PC-9 (cell line): ENCODE measurements around the gene HAUS5. TPM values are rescaled to one million over a fixed set of nuclear protein-coding genes. Genes with fewer than 3 reads are reported as not detected.
"Not testable (repeated sequence)": the region's sequence is repeated elsewhere in the genome, so short reads cannot be mapped to it uniquely, and the experiment has no call there.

Experiments
- BruUV-seq: library from RNA; stranded (reverse); fragments of 400-500 nt; replicated peaks from 2 replicates; lab custom pipeline; 2021; lab: Mats Ljungman, UMichigan
- CTCF ChIA-PET: fragments of 300-600 bp; sonication (Branson Sonifier 250); formaldehyde crosslinking; loops from one replicate; lab custom pipeline; 2022; ENCODE audit warnings: antibody characterized with exemption; lab: Charles Lee
- POLR2A ChIA-PET: fragments of 300-600 bp; sonication (Branson Sonifier 250); formaldehyde crosslinking; loops from one replicate; lab custom pipeline; 2022; ENCODE audit warnings: antibody characterized with exemption; ENCODE audit not compliant: unreplicated experiment; lab: Charles Lee
- DNase-seq, 2 experiments: peaks; one replicate each; pipeline versions ENCODE4 v3.0.0 to v3.0.0-alpha.2; 2015 to 2022; ENCODE audit warnings: mixed read lengths in 1 of 2
- H2AFZ ChIP-seq: fragments of 200-600 bp; sonication (generic); 2 replicates; pipeline ENCODE4 v1.8.1; 2017; ENCODE audit warnings: antibody characterized with exemption
- H3F3A ChIP-seq: fragments of 200-600 bp; sonication (generic); 2 replicates; pipeline ENCODE4 v1.8.1; 2017; ENCODE audit warnings: antibody characterized with exemption, mild to moderate bottlenecking, low read depth; ENCODE audit not compliant: insufficient read depth
- H3K27ac ChIP-seq: fragments of 200-600 bp; sonication (generic); 2 replicates; pipeline ENCODE4 v1.6.1; 2016; ENCODE audit warnings: mixed run types
- H3K27me3 ChIP-seq: fragments of 200-600 bp; sonication (generic); 2 replicates; pipeline ENCODE4 v1.6.1; 2016; ENCODE audit warnings: low read depth, mixed run types; ENCODE audit not compliant: insufficient read depth
- H3K36me3 ChIP-seq: fragments of 200-600 bp; sonication (generic); 2 replicates; pipeline ENCODE4 v1.6.1; 2016; ENCODE audit warnings: low read depth, mixed run types
- H3K4me1 ChIP-seq: fragments of 200-600 bp; sonication (generic); replicated peaks from 2 replicates; pipeline ENCODE4 v1.6.1; 2016; ENCODE audit warnings: mixed run types; ENCODE audit not compliant: insufficient read depth
- H3K4me2 ChIP-seq: fragments of 200-600 bp; sonication (generic); 2 replicates; pipeline ENCODE4 v1.6.1; 2017; ENCODE audit warnings: mixed run types
- H3K4me3 ChIP-seq: fragments of 200-600 bp; sonication (generic); 2 replicates; pipeline ENCODE4 v1.6.1; 2016; ENCODE audit warnings: mixed run types
- H3K79me2 ChIP-seq: fragments of 200-600 bp; sonication (generic); 2 replicates; pipeline ENCODE4 v1.6.1; 2017; ENCODE audit warnings: low read depth, mixed run types
- H3K9me2 ChIP-seq: fragments of 200-600 bp; sonication (generic); 2 replicates; pipeline ENCODE4 v1.8.1; 2017; ENCODE audit warnings: mild to moderate bottlenecking; ENCODE audit not compliant: insufficient read depth
- H3K9me3 ChIP-seq: fragments of 200-600 bp; sonication (generic); 2 replicates; pipeline ENCODE4 v1.8.1; 2016; ENCODE audit warnings: low read depth; ENCODE audit not compliant: insufficient read depth
- H4K20me1 ChIP-seq: fragments of 200-600 bp; sonication (generic); 2 replicates; pipeline ENCODE4 v1.8.1; 2017; ENCODE audit not compliant: insufficient read depth
- EZH2 ChIP-seq: fragments of 200-600 bp; sonication (generic); IDR thresholded peaks from 2 replicates; pipeline ENCODE4 v1.8.0; 2017; ENCODE audit warnings: antibody characterized with exemption, low read depth
- intact Hi-C: fragments of 100-400 bp; cut with micrococcal nuclease; formaldehyde crosslinking; loops from one replicate; pipeline ENCODE4 v1.10.0; 2022; ENCODE audit not compliant: unreplicated experiment
- total RNA-seq: library from RNA; stranded (reverse); gene quantifications from 2 replicates; pipeline ENCODE4 v1.2.3, GENCODE V29; 2021
- TF ChIP-seq, protein P1 (sequence below): fragments of 200-600 bp; sonication (generic); conservative IDR thresholded peaks from 2 replicates; pipeline ENCODE4 v1.6.1; 2017; ENCODE audit warnings: mixed run types, antibody characterized with exemption, mild to moderate bottlenecking, moderate library complexity

HAUS5 gene
- total RNA-seq, 1 experiment from 2014 or later, result 21.7 TPM

DNA sequence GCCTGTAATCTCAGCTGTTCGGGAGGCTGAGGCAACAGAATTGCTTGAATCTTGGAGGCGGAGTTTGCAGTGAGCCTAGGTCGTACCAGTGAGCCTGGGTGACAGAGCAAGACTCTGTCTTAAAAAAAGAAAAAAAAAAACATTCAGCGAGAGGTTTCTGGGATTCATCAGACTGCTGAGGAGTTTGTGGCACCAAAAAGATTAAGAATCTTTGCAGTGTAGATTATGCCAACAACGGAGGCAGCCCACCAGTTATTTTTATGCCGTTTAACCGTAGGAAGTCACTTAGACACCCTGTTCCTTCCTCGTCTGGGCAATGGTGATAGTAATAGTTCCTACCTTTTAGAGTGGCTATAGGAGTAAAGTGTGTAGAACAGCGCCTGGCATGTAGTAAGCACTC lies 38.0 kb downstream of the HAUS5 start:
- POLR2A ChIA-PET, result no interaction called here
- H3F3A ChIP-seq, result peaks cover 4% of the 10 kb centered on the region; the same call in 1 of the 2 replicates
- peaks cover 29% of the 10 kb centered on the region for H3K79me2 ChIP-seq
- H3K36me3 ChIP-seq, result peaks cover 10% of the 10 kb centered on the region; the same call in 1 of the 2 replicates
- CTCF ChIA-PET, result interaction anchor here (0.6 kb wide), 1 partner anchor 32 kb away, joined by 10 read pairs; no protein-coding TSS in a partner anchor
- TF ChIP-seq, protein P1, sequence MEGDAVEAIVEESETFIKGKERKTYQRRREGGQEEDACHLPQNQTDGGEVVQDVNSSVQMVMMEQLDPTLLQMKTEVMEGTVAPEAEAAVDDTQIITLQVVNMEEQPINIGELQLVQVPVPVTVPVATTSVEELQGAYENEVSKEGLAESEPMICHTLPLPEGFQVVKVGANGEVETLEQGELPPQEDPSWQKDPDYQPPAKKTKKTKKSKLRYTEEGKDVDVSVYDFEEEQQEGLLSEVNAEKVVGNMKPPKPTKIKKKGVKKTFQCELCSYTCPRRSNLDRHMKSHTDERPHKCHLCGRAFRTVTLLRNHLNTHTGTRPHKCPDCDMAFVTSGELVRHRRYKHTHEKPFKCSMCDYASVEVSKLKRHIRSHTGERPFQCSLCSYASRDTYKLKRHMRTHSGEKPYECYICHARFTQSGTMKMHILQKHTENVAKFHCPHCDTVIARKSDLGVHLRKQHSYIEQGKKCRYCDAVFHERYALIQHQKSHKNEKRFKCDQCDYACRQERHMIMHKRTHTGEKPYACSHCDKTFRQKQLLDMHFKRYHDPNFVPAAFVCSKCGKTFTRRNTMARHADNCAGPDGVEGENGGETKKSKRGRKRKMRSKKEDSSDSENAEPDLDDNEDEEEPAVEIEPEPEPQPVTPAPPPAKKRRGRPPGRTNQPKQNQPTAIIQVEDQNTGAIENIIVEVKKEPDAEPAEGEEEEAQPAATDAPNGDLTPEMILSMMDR, result no peak
- TF ChIP-seq EZH2, result no peak
- peaks cover 11% of the 10 kb centered on the region; the same call in 1 of the 2 replicates for H3K4me1 ChIP-seq
- H3K4me2 ChIP-seq, result no peak overlapping the region
- no peaks in the 10 kb centered on the region for H3K27me3 ChIP-seq
- H3K9me3 ChIP-seq, result no peaks in the 10 kb centered on the region
- peaks cover 3% of the 10 kb centered on the region; the same call in 1 of the 2 replicates for H4K20me1 ChIP-seq
- no peak for DNase-seq
- no peak overlapping the region for H3K4me3 ChIP-seq
- H2AFZ ChIP-seq, result no peak overlapping the region
- no TSS peak for BruUV-seq
- no peak overlapping the region for H3K27ac ChIP-seq
- H3K9me2 ChIP-seq, result no peaks in the 10 kb centered on the region
- intact Hi-C loops, result no loop called here

DNA sequence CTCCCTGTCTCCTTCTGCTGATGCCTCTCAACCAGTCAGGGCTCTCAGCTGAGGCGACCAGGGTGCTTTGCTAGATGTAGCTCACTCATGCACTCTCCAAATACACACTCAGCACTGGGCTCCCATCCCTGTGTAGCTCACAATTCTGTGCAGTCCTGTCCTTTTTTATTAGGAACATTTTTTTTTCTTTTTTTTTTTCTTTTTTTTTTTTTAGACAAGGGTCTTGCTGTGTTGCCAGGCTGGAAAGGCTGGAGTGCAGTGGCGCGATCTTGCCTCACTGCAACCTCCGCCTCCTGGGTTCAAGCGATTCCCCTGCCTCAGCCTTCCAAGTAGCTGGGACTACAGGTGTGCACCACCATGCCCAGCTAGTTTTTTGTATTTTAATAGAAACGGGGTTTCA lies 42.3 kb downstream of the HAUS5 start:
- Histone ChIP-seq H3K79me2 (peaks cover 12% of the 10 kb centered on the region), H3F3A (peaks cover 11% of the 10 kb centered on the region; the same call in 1 of the 2 replicates), H3K36me3 (peaks cover 23% of the 10 kb centered on the region)
- H3K4me2 ChIP-seq, intact Hi-C loops, CTCF ChIA-PET, H3K27me3 ChIP-seq, H3K4me3 ChIP-seq, H4K20me1 ChIP-seq, H3K27ac ChIP-seq, H3K4me1 ChIP-seq, BruUV-seq, DNase-seq, H3K9me3 ChIP-seq, H3K9me2 ChIP-seq, H2AFZ ChIP-seq: not testable (repeated sequence)
- POLR2A ChIA-PET, result interaction anchor here (0.6 kb wide), 1 partner anchor 251 kb away, joined by 7 read pairs; no protein-coding TSS in a partner anchor

GRCh38 chr19:35655600-35655999 lies 43.1 kb downstream of the HAUS5 start:
- Histone ChIP-seq H3K4me3 (no peak overlapping the region), H3K4me2 (no peak overlapping the region), H3K27ac (no peak overlapping the region), H3K27me3 (no peaks in the 10 kb centered on the region), H3K4me1 (no peaks in the 10 kb centered on the region), H4K20me1 (peaks cover 6% of the 10 kb centered on the region; the same call in 1 of the 2 replicates), H3K9me3 (no peaks in the 10 kb centered on the region), H3K36me3 (peaks cover 23% of the 10 kb centered on the region), H3K79me2 (peaks cover 5% of the 10 kb centered on the region), H3K9me2 (no peaks in the 10 kb centered on the region), H3F3A (peaks cover 13% of the 10 kb centered on the region; the same call in 1 of the 2 replicates), H2AFZ (no peak overlapping the region)
- POLR2A ChIA-PET, result interaction anchor here (0.6 kb wide), 2 partner anchors 215 to 250 kb away, joined by 3 to 7 read pairs; no protein-coding TSS in a partner anchor
- TF ChIP-seq EZH2, result no peak
- TF ChIP-seq, protein P1, result no peak
- BruUV-seq, result no TSS peak
- DNase-seq, result no peak
- CTCF ChIA-PET, result no interaction called here
- intact Hi-C loops, result no loop called here
